K562 (cell line): ENCODE results near the gene POLR2J. TPM values are rescaled to one million over a fixed set of nuclear protein-coding genes. Genes with fewer than 3 reads are reported as not detected.
A peak's percentile ranks its signal among the peaks of the same experiment; 100 is the strongest.
"Not testable (repeated sequence)": the region's sequence is repeated elsewhere in the genome, so short reads cannot be mapped to it uniquely, and the experiment has no call there.

Experiments used
- ATAC-seq: fragments of 200-7000 bp; cut with Tn5 transposase; 3 replicates; pipeline ENCODE4 v1.9.1; 2020; ENCODE audit warnings: moderate library complexity
- BruUV-seq: library from RNA; stranded (reverse); fragments of 400-500 nt; replicated peaks from 2 replicates; lab custom pipeline; 2021; lab: Mats Ljungman, UMichigan
- CTCF ChIA-PET: fragments of 300-600 bp; formaldehyde crosslinking; extraction: SDS; loops from one replicate; lab custom pipeline; 2021; ENCODE audit warnings: low intra/inter-chr PET ratio; lab: Yijun Ruan, JAX
- POLR2A ChIA-PET: fragments of 300-600, 350-650 bp; sonication (Branson Sonifier 250); formaldehyde crosslinking; extraction: SDS; loops from one replicate; lab custom pipeline; 2021; ENCODE audit warnings: antibody characterized with exemption, inconsistent platforms; lab: Yijun Ruan, JAX
- DNase-seq, 4 experiments: peaks; one replicate each; pipeline versions ENCODE4 v3.0.0 to v3.0.0-alpha.2; 2011 to 2018; ENCODE audit warnings: low spot score in 3 of 4, mixed read lengths in 3 of 4; ENCODE audit errors: extremely low read depth in 1 of 4
- FAIRE-seq: peaks from 2 replicates; lab custom pipeline; 2011; peaks lifted over from hg19 to GRCh38; lab: Jason Lieb, UNC
- H2AFZ ChIP-seq: 2 replicates; pipeline ENCODE4 v1.6.0; 2011; ENCODE audit warnings: low read depth, low read length, control low read depth, inconsistent platforms
- H3K27ac ChIP-seq: fragments of 200-600 bp; 3 replicates; pipeline ENCODE4 v1.8.0; 2011; ENCODE audit warnings: low read depth, mild to moderate bottlenecking, control low read depth, inconsistent platforms, low read length, moderate library complexity, mixed read lengths; ENCODE audit errors: extremely low read depth
- H3K27me3 ChIP-seq, 2 experiments: fragments of 300-600 bp in 1 of 2; 2 replicates in 1 of 2; 3 replicates in 1 of 2; pipeline versions ENCODE4 v1.6.0 to v1.8.0; 2011; ENCODE audit warnings: inconsistent platforms in 2 of 2, low read length in 2 of 2, mild to moderate bottlenecking in 1 of 2, mixed read lengths in 1 of 2, moderate library complexity in 1 of 2; ENCODE audit not compliant: control insufficient read depth in 2 of 2, insufficient read depth in 2 of 2
- H3K36me3 ChIP-seq: fragments of 300-600 bp; 3 replicates; pipeline ENCODE4 v1.8.0; 2011; ENCODE audit warnings: mild to moderate bottlenecking, low read length, inconsistent platforms; ENCODE audit not compliant: control insufficient read depth, insufficient read depth
- H3K4me1 ChIP-seq, 2 experiments: fragments of 200-600 bp in 1 of 2; replicated peaks in 1 of 2; 2 replicates in 1 of 2; 3 replicates in 1 of 2; pipeline versions ENCODE4 v1.5.1 to v1.8.0; 2011; ENCODE audit warnings: inconsistent platforms in 2 of 2, low read length in 2 of 2, mild to moderate bottlenecking in 1 of 2, mixed read lengths in 1 of 2, moderate library complexity in 1 of 2; ENCODE audit not compliant: control insufficient read depth in 2 of 2, insufficient read depth in 2 of 2
- H3K4me2 ChIP-seq: 2 replicates; pipeline ENCODE4 v1.6.1; 2011; ENCODE audit warnings: low read length, control low read depth, inconsistent platforms, mixed read lengths; ENCODE audit not compliant: insufficient read depth
- H3K4me3 ChIP-seq: fragments of 200-600 bp; sonication (generic), shearing (Covaris generic); 2 replicates; pipeline ENCODE4 v1.5.1; 2016; ENCODE audit warnings: control low read depth, inconsistent platforms
- H3K79me2 ChIP-seq: fragments of 200-600 bp; 3 replicates; pipeline ENCODE4 v1.8.0; 2011; ENCODE audit warnings: low read length, inconsistent platforms; ENCODE audit not compliant: control insufficient read depth, insufficient read depth
- H3K9ac ChIP-seq, 2 experiments: 2 replicates each; pipeline versions ENCODE4 v1.6.0 to v1.6.1; 2011; ENCODE audit warnings: low read depth in 2 of 2, low read length in 2 of 2, control low read depth in 1 of 2, inconsistent platforms in 1 of 2, mild to moderate bottlenecking in 1 of 2, mixed read lengths in 1 of 2; ENCODE audit not compliant: insufficient read depth in 1 of 2
- H3K9me1 ChIP-seq: one replicate; pipeline ENCODE4 v1.6.0; 2011; ENCODE audit warnings: inconsistent platforms, mild to moderate bottlenecking, low read length, moderate library complexity; ENCODE audit not compliant: control insufficient read depth, insufficient read depth
- H3K9me3 ChIP-seq: replicated peaks from 2 replicates; pipeline ENCODE4 v1.5.1; 2011; ENCODE audit warnings: low read depth, low read length, inconsistent platforms; ENCODE audit not compliant: control insufficient read depth, insufficient read depth
- H4K20me1 ChIP-seq: replicated peaks from 2 replicates; pipeline ENCODE4 v1.6.1; 2011; ENCODE audit warnings: low read length, inconsistent platforms, mixed read lengths; ENCODE audit not compliant: control insufficient read depth, insufficient read depth
- VEZF1 ChIP-seq: fragments of 200-800 bp; sonication (Bioruptor generic); IDR thresholded peaks from 2 replicates; pipeline ENCODE4 v1.6.1; 2017; ENCODE audit warnings: missing genetic modification characterization, missing compliant biosample characterization
- WGBS: fragments of 100-300 bp; shearing (Covaris generic); methylation state at CpG from one replicate; pipeline ENCODE4 v1.1.6; 2016; ENCODE audit warnings: low coverage, mixed read lengths; ENCODE audit not compliant: insufficient coverage; ENCODE audit errors: missing lambda C conversion rate; 5-methylcytosine and 5-hydroxymethylcytosine counted together
- in situ Hi-C: fragments of 300-500 bp; cut with MboI; formaldehyde crosslinking; loops from 4 replicates; pipeline ENCODE4 v1.15.0; 2018; ENCODE audit warnings: inconsistent platforms, mixed read lengths
- intact Hi-C: fragments of 100-400 bp; cut with micrococcal nuclease; formaldehyde crosslinking; loops from 2 replicates; pipeline ENCODE4 v1.14.2; 2022
- polyA plus RNA-seq, 8 experiments: library from polyadenylated mRNA; depleted of rRNA in 4 of 8; stranded (reverse) in 5 of 8; unstranded in 3 of 8; fragments of >200 nt; fragmentation: Nextera tagmentation in 2 of 8; fragmentation: Illumina TruSeq in 1 of 8; extraction: Ambion mirVana in 2 of 8; extraction: Trizol in 1 of 8; gene quantifications; 2 replicates each; pipeline versions ENCODE4 v1.2.1 to v1.2.3, GENCODE V29; 2011 to 2014; ENCODE audit warnings: inconsistent platforms in 1 of 8, missing spikeins in 1 of 8
- total RNA-seq, 7 experiments: library from RNA; depleted of rRNA in 6 of 7; stranded (reverse); fragments of >200 nt in 6 of 7; fragmentation: Illumina TruSeq in 2 of 7; extraction: Trizol in 2 of 7; gene quantifications; 2 replicates each; pipeline versions ENCODE4 v1.2.1 to v1.2.3, GENCODE V29; 2011 to 2021; ENCODE audit warnings: low replicate concordance in 1 of 7

Gene POLR2J
- total and polyA plus RNA-seq, 9 of the 15 experiments (the other 6 are each of a cell fraction or from before 2014, with no cell fraction given) = 32.3 to 220 (median 113) TPM

GRCh38 chr7:102520797-102521196, 42.1 kb upstream of the POLR2J start:
- in situ Hi-C loops = loop anchor here (5.0 kb wide), 1 partner anchor 97 kb away; the partner anchor contains the start of gene RASA4
- not testable (repeated sequence) for DNase-seq

GRCh38 chr7:102517550-102518147, 38.9 kb upstream of the POLR2J start, which contains the start of gene RASA4B:
TSS of gene RASA4B (minus strand) at chr7:102517777. CDS start at chr7:102517710, 67 bp downstream.
- FAIRE-seq, H3K27me3 ChIP-seq, BruUV-seq, H4K20me1 ChIP-seq, H3K9me1 ChIP-seq, intact Hi-C loops, POLR2A ChIA-PET, H3K79me2 ChIP-seq, H3K36me3 ChIP-seq, CTCF ChIA-PET, H3K4me2 ChIP-seq, H3K9ac ChIP-seq, H2AFZ ChIP-seq, in situ Hi-C loops, H3K4me1 ChIP-seq, H3K27ac ChIP-seq, H3K9me3 ChIP-seq: not testable (repeated sequence)
- TF ChIP-seq VEZF1 = peak; percentile 56
- WGBS = no CpG with 5 or more reads among the region's 61 CpGs
- ATAC-seq (peak; percentile 100), DNase-seq (peak in 1 of 4 experiments; percentile 34)
- H3K4me3 ChIP-seq = peak within 1 kb of the TSS; percentile 26; the same call in 1 of the 2 replicates

More at GRCh38 chr7:102520797-102521196, 42.1 kb upstream of the POLR2J start:
- H3K9me3 ChIP-seq, H3K4me1 ChIP-seq, POLR2A ChIA-PET, CTCF ChIA-PET, H3K79me2 ChIP-seq, H3K36me3 ChIP-seq, H3K4me2 ChIP-seq, H3K27ac ChIP-seq, BruUV-seq, H4K20me1 ChIP-seq, H3K4me3 ChIP-seq, H3K27me3 ChIP-seq, ATAC-seq, H3K9ac ChIP-seq, intact Hi-C loops, H3K9me1 ChIP-seq, H2AFZ ChIP-seq, FAIRE-seq: not testable (repeated sequence)
- 40% methylated on average over 4 of the region's 5 CpGs for WGBS

- H3K27me3 ChIP-seq, H3K9ac ChIP-seq, H3K36me3 ChIP-seq, FAIRE-seq, in situ Hi-C loops, DNase-seq, BruUV-seq, H2AFZ ChIP-seq, H4K20me1 ChIP-seq, H3K9me3 ChIP-seq, H3K9me1 ChIP-seq, ATAC-seq, POLR2A ChIA-PET, H3K27ac ChIP-seq, H3K4me1 ChIP-seq, H3K4me3 ChIP-seq, CTCF ChIA-PET, intact Hi-C loops, H3K79me2 ChIP-seq, H3K4me2 ChIP-seq: not testable (repeated sequence)
- WGBS = no CpG with 5 or more reads among the region's 10 CpGs
These were observed 38.2 kb upstream of the POLR2J start for GRCh38 chr7:102516951-102517350.
